ENCODE data around the gene SFXN5. TPM values are rescaled to one million over a fixed set of nuclear protein-coding genes. Genes with fewer than 3 reads are reported as not detected.
A peak's percentile ranks its signal among the peaks of the same experiment; 100 is the strongest.

The SFXN5 gene
- polyA plus RNA-seq, 2 of the 4 experiments (the other 2 are of a cell fraction), result 16.7 to 19.6 TPM

GRCh38 chr2:72934683-72935610 is 136.6 kb downstream of the SFXN5 start:
- no peak for FAIRE-seq
- TF ChIP-seq RAD21 (conservative IDR thresholded peaks at IDR 0.05 in 1 of 2, IDR thresholded peaks at IDR 0.05 in 1 of 2) (peak; percentile 41 to 70), GATA3 (IDR thresholded peaks at IDR 0.05; ENCODE audit: borderline replicate concordance) (no peak), ATOH8 (CRISPR knock-in tag; IDR thresholded peaks at IDR 0.05; ENCODE audit: low read depth) (no peak), NR3C1 (IDR thresholded peaks at IDR 0.05) (no peak), MAZ (IDR thresholded peaks at IDR 0.05; ENCODE audit: borderline replicate concordance, low read depth, low read length) (no peak), FOXS1 (CRISPR knock-in tag; IDR thresholded peaks at IDR 0.05) (no peak), RFX5 (IDR thresholded peaks at IDR 0.05) (no peak), TP53 (CRISPR knock-in tag; IDR thresholded peaks at IDR 0.05) (no peak), RARB (CRISPR knock-in tag; IDR thresholded peaks at IDR 0.05) (no peak), CTCF (IDR thresholded peaks at IDR 0.05) (peak; percentile 36; the same call in 2 of the 3 replicates), BHLHE40 (IDR thresholded peaks at IDR 0.05; ENCODE audit: low read depth, low read length) (no peak)
- 79% methylated on average over 14 of the region's 14 CpGs for WGBS (ENCODE audit: missing lambda C conversion rate)

GRCh38 chr2:72933646-72934151 is 137.8 kb downstream of the SFXN5 start:
- FAIRE-seq, result no peak
- Histone ChIP-seq H3K4me2 (no peak overlapping the region), H3K4me3 (no peak overlapping the region), H3K9me3 (no peaks in the 10 kb centered on the region), H3K27ac (no peak overlapping the region), H3K4me1 (no peaks in the 10 kb centered on the region)
- no peak for DNase-seq (ENCODE audit: low read depth in 1 of 2, low spot score in 1 of 2)
- 78% methylated on average over 12 of the region's 12 CpGs for WGBS (ENCODE audit: missing lambda C conversion rate)
- no peak for ATAC-seq
- TF ChIP-seq POLR2A (IDR thresholded peaks at IDR 0.05; ENCODE audit: low read length) (no peak), CHD2 (IDR thresholded peaks at IDR 0.05; ENCODE audit: low read length, partially characterized antibody) (no peak), HOXB5 (CRISPR knock-in tag; IDR thresholded peaks at IDR 0.05) (no peak)
- POLR2A ChIA-PET, result no interaction called here
- CTCF ChIA-PET, result interaction anchor here (0.6 to 8.6 kb wide), 8 partner anchors 8 to 218 kb away, joined by 3 to 85 read pairs (median 5); partner anchors contain the start of gene SPR

More at GRCh38 chr2:72934683-72935610, 136.6 kb downstream of the SFXN5 start:
- no peaks in the 10 kb centered on the region for H3K9me3 ChIP-seq
- ATAC-seq, result peak; percentile 17 to 68; a peak in 3 of 6 replicates
- DNase-seq (ENCODE audit: low read depth in 1 of 2, low spot score in 1 of 2), result peak; percentile 59 to 60
- no peak overlapping the region for H3K4me3 ChIP-seq
- ChIA-PET CTCF (interaction anchor here (0.6 to 8.6 kb wide), 14 partner anchors 9 to 278 kb away, joined by 3 to 85 read pairs (median 4); partner anchors contain the start of gene SPR), POLR2A (no interaction called here)
- H3K4me1 ChIP-seq, result no peaks in the 10 kb centered on the region
- no peak overlapping the region for H3K27ac ChIP-seq
- H3K4me2 ChIP-seq, result no peak overlapping the region

- POLR2A ChIA-PET, result no interaction called here
- no peaks in the 10 kb centered on the region for H3K9me3 ChIP-seq
- WGBS (ENCODE audit: missing lambda C conversion rate), result 62% methylated on average over 5 of the region's 5 CpGs
Observed at GRCh38 chr2:72933207-72933606, 138.3 kb downstream of the SFXN5 start.

More at GRCh38 chr2:72933207-72933606, 138.3 kb downstream of the SFXN5 start:
- no peak for ATAC-seq
- CTCF ChIA-PET, result interaction anchor here (0.6 to 8.6 kb wide), 6 partner anchors 12 to 244 kb away, joined by 3 to 85 read pairs (median 4); partner anchors contain the start of gene SPR
- no peak overlapping the region for H3K4me2 ChIP-seq
- H3K27ac ChIP-seq, result no peak overlapping the region
- no peak overlapping the region for H3K4me3 ChIP-seq
- TF ChIP-seq KDM1A (IDR thresholded peaks at IDR 0.05; ENCODE audit: low read depth) (no peak), BHLHE40 (IDR thresholded peaks at IDR 0.05; ENCODE audit: low read depth, low read length) (no peak), JUNB (IDR thresholded peaks at IDR 0.05) (no peak), EHF (CRISPR knock-in tag; IDR thresholded peaks at IDR 0.05) (no peak), PHF8 (IDR thresholded peaks at IDR 0.05; ENCODE audit: borderline replicate concordance, low read depth) (no peak), HEYL (CRISPR knock-in tag; IDR thresholded peaks at IDR 0.05) (no peak), EHMT2 (IDR thresholded peaks at IDR 0.05; ENCODE audit: low read depth) (no peak), HOXB13 (CRISPR knock-in tag; IDR thresholded peaks at IDR 0.05; ENCODE audit: low read depth) (no peak)
- FAIRE-seq, result no peak
- H3K4me1 ChIP-seq, result no peaks in the 10 kb centered on the region
- DNase-seq (ENCODE audit: low read depth in 1 of 2, low spot score in 1 of 2), result no peak
